ES-I3 (cell line): ENCODE measurements around the gene SLC4A1.

ENCODE experiments used
- H3K36me3 ChIP-seq: 2 replicates; pipeline ENCODE4 v1.6.1; 2013; ENCODE audit warnings: mild to moderate bottlenecking, low read length, control low read depth, moderate library complexity; ENCODE audit not compliant: insufficient read depth
- H3K4me1 ChIP-seq: 2 replicates; pipeline ENCODE4 v1.6.1; 2013; ENCODE audit warnings: mild to moderate bottlenecking, control low read depth, low read length; ENCODE audit not compliant: insufficient read depth
- H3K9ac ChIP-seq: 2 replicates; pipeline ENCODE4 v1.6.1; 2013; ENCODE audit warnings: low read depth, mild to moderate bottlenecking, low read length, moderate library complexity
- H3K9me3 ChIP-seq: 2 replicates; pipeline ENCODE4 v1.6.1; 2013; ENCODE audit warnings: mild to moderate bottlenecking, low read length, moderate library complexity; ENCODE audit not compliant: control insufficient read depth, insufficient read depth

SLC4A1 gene

DNA sequence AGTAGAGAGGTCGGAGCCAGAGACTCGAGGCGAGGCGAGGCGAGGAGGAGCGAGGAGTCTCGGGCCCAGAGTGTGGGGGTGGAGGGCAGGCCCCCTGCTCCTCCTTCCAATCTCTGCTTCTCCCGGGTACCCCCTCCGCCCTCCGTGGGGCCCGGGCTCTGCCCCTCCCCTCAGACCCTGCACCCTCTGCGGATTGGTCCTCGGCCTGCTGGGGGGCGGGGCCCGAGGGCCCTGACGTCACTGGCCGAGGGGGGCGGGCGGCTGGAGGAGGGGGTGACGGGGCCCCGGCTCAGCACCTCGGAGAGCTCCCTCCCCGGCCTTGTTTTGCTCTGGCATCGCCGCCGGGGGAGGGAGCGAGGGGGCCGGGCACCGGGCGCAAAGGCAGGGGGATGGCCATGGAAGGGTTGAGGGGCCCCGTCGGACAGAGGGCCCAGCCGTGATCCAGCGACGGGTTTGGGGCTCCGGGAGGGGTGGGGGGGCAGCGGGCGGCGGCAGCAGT is 40.4 kb upstream of the SLC4A1 start, which contains the start of gene RUNDC3A:
TSS of gene RUNDC3A (plus strand) at position 282 of the 499 bp plus-strand sequence. CDS start 232 bp downstream, outside the sequence.
- peak within 1 kb of the TSS; percentile 51 for H3K9ac ChIP-seq
- H3K36me3 ChIP-seq: no peaks in the 10 kb centered on the region

DNA sequence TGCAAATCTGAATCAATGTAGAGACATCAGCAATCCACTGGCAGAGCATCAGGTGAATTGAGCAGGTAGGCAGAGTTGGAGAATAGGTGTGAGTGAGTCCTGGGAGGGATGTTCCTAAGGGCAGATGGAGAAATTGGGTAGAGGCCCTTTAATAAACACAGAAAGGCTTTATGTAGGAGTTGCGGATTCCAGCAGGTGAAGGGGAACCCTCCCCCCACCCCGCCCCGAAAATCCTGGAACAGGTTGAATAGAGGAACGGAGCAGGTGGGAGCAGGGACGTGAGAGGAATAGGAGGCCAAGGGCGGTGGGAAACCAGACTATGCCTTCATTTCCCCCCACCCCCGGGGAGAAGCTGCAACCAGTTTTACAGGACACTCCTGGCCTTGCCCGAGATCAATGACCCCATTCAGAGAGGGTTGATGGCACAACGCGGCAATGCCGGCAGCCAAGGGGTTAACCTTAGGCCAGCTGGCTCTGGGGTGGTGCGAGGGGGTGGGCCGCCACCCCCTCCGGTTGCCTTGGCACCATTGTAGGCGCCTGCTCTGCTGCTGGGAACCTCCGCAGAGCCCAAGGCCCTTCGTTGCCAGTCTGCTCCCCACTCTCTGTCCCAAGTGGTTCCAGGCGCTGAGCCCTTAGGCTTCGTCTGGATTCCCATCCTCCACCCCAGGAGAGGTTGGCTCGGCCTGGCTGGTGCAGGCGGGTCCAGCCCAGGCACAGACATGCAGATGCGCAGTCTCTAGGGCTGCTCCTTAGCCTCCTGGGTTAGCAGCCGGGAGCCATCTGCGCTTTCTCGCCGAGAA is 39.7 kb upstream of the SLC4A1 start:
- Histone ChIP-seq H3K9me3 (no peaks in the 10 kb centered on the region), H3K36me3 (no peaks in the 10 kb centered on the region), H3K4me1 (peaks cover 23% of the 10 kb centered on the region), H3K9ac (peak overlapping the region; percentile 51)

More for the DNA sequence above, 40.4 kb upstream of the SLC4A1 start, which contains the start of gene RUNDC3A:
- Histone ChIP-seq H3K4me1 (peaks cover 26% of the 10 kb centered on the region), H3K9me3 (no peaks in the 10 kb centered on the region)

GRCh38 chr17:44304651-44305050 is 36.7 kb upstream of the SLC4A1 start:
- Histone ChIP-seq H3K9ac (no peak overlapping the region), H3K4me1 (peaks cover 6% of the 10 kb centered on the region; the same call in 1 of the 2 replicates), H3K9me3 (no peaks in the 10 kb centered on the region), H3K36me3 (no peaks in the 10 kb centered on the region)

DNA sequence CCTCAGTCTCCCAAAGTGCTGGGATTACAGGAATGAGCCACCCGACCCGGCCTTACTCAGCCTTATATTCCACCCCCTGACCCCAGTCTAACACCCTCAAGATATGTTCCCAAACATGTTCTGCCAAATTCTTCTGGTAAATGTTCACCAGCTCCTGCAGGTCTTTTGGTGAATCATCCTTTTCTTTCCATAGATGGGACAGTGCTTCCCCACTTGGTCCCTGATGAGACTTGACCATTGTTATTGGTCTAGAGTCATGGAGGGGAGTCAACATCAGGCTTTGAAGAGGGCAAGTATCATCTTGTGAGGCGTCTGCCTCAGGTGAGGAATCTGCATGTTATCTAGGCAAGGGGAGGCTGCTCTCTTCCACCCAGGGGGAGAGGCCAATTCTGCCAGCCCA is 30.0 kb upstream of the SLC4A1 start:
- Histone ChIP-seq H3K36me3 (no peaks in the 10 kb centered on the region), H3K9me3 (no peaks in the 10 kb centered on the region), H3K4me1 (no peaks in the 10 kb centered on the region), H3K9ac (no peak overlapping the region)

DNA sequence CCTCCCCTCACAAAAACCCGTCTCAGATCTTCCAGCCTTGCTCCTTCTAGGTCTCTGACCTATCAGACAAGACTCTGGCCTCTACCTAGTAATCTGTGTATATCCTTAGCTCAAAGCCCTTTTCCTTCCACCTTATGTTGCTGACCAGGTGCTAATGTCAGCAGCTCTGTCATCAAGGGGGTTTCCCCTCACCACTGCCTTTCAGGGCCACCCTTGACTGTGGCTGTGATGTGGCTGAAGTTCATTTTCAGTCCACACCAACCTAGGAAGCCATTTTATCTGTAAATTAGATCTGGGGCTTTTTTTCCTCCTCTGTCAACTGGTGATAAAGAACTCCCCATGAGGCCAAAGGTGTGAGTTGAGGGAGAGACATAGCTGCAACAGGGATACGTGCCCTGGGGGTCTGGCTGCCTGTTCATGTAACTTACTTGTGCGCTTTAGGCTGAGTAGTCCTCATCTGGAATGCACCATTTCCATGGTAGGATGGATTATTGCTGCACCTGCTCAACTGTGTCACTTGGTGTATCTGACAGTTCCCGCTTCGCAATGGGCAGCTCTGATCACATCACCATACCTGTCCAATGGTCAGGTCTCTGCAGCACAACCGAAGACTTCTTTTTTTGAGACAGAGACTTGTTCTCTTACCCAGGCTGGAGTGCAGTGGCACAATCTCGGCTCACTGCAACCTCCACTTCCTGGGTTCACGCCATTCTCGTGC is 25.7 kb upstream of the SLC4A1 start:
- Histone ChIP-seq H3K9ac (no peak overlapping the region), H3K4me1 (no peaks in the 10 kb centered on the region), H3K9me3 (no peaks in the 10 kb centered on the region), H3K36me3 (no peaks in the 10 kb centered on the region)

GRCh38 chr17:44287651-44288050 is 19.7 kb upstream of the SLC4A1 start:
- H3K9ac ChIP-seq: no peak overlapping the region
- no peaks in the 10 kb centered on the region for H3K4me1 ChIP-seq
- H3K9me3 ChIP-seq: no peaks in the 10 kb centered on the region
- H3K36me3 ChIP-seq: no peaks in the 10 kb centered on the region

GRCh38 chr17:44284024-44284400 is 16.1 kb upstream of the SLC4A1 start:
- H3K4me1 ChIP-seq: peaks cover 13% of the 10 kb centered on the region
- no peak overlapping the region for H3K9ac ChIP-seq
- no peaks in the 10 kb centered on the region for H3K36me3 ChIP-seq
- H3K9me3 ChIP-seq: no peaks in the 10 kb centered on the region

GRCh38 chr17:44283344-44284023 is 15.5 kb upstream of the SLC4A1 start:
- Histone ChIP-seq H3K36me3 (no peaks in the 10 kb centered on the region), H3K9ac (no peak overlapping the region), H3K9me3 (no peaks in the 10 kb centered on the region), H3K4me1 (peaks cover 13% of the 10 kb centered on the region)

DNA sequence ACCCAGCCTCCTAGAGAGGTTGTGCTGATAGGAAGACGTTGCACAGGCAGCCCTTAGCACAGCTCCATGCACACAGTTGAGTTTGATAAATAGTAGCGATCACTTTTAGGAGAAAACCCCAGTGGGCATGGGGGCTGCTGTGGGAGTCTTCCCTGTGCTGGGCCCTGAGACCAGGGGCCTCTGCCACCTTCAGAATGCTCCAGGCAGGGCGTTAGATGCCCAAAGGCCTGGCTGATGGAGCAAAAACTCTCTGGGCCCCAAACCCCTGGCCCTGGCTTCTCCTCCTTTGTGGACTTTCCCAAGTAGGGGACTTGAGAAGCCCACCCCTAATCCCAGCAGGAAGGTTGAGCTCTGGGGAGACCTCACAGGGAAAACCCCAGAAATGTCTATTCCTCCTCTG is 14.3 kb upstream of the SLC4A1 start:
- Histone ChIP-seq H3K9me3 (no peaks in the 10 kb centered on the region), H3K4me1 (peaks cover 13% of the 10 kb centered on the region), H3K9ac (no peak overlapping the region), H3K36me3 (no peaks in the 10 kb centered on the region)

- Histone ChIP-seq H3K4me1 (peaks cover 13% of the 10 kb centered on the region), H3K36me3 (no peaks in the 10 kb centered on the region), H3K9ac (no peak overlapping the region), H3K9me3 (no peaks in the 10 kb centered on the region)
These were observed 13.6 kb upstream of the SLC4A1 start for GRCh38 chr17:44281570-44281969.

DNA sequence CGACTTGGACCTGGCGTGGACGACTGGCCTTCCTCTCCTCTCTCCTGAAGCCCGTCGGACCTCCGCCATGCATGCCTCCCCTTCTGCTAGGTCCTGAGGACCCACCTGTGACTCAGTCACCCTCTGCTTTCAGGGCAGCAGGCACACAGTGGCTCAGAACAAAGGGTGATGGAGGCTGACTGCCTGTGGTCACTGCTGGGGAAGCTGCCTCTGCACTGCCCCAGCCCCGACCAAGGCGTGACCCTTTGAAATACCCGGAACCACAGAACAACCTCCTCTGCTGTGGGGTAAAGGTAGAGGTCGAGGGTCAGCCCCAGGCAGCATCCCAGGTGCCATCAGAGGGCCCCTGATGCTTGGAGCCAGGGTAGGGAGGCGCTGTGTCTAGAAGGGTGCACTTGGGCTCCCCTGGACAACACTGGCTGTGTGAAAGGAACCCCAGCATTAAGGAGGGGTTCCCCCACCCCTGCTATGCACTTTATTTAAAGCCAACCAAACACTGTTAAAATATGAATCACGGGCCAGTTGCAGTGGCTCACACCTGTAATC is 12.5 kb upstream of the SLC4A1 start:
- Histone ChIP-seq H3K9me3 (no peaks in the 10 kb centered on the region), H3K9ac (no peak overlapping the region), H3K36me3 (no peaks in the 10 kb centered on the region), H3K4me1 (peaks cover 13% of the 10 kb centered on the region)

GRCh38 chr17:44279666-44280391 is 11.9 kb upstream of the SLC4A1 start:
- H3K9me3 ChIP-seq: no peaks in the 10 kb centered on the region
- no peaks in the 10 kb centered on the region for H3K36me3 ChIP-seq
- H3K9ac ChIP-seq: no peak overlapping the region
- peaks cover 13% of the 10 kb centered on the region for H3K4me1 ChIP-seq

DNA sequence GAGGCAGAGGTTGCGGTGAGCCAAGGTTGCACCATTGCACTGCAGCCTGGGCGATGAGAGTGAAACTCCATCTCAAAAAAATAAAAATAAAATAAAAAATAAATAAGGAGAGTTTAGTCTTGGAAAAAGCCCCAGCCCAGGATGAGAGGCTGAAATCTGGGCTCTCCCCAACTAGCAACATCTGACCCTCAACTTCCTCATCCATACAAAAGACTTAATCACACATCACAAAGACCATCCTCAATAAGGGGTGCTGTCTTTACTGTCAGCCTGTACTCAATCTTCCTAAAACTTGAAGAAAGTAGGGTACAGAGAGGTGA is 11.4 kb upstream of the SLC4A1 start:
- peaks cover 13% of the 10 kb centered on the region for H3K4me1 ChIP-seq
- no peak overlapping the region for H3K9ac ChIP-seq
- no peaks in the 10 kb centered on the region for H3K36me3 ChIP-seq
- H3K9me3 ChIP-seq: no peaks in the 10 kb centered on the region

- peaks cover 24% of the 10 kb centered on the region for H3K4me1 ChIP-seq
- no peak overlapping the region for H3K9ac ChIP-seq
- H3K9me3 ChIP-seq: no peaks in the 10 kb centered on the region
- no peaks in the 10 kb centered on the region for H3K36me3 ChIP-seq
These were observed 10.0 kb upstream of the SLC4A1 start for GRCh38 chr17:44277976-44278375.
